GM20000 (cell line): ENCODE results near the gene EFCAB8.

Experiments
- DNase-seq: peaks from one replicate; pipeline ENCODE4 v3.0.0; 2012; ENCODE audit warnings: low spot score
- CTCF ChIP-seq: IDR thresholded peaks from 2 replicates; pipeline ENCODE4 v1.5.1; 2012; ENCODE audit warnings: mild to moderate bottlenecking, control low read depth; ENCODE audit errors: extremely low read depth, missing control alignments

The EFCAB8 gene

GRCh38 chr20:32980990-32981389 lies 122.3 kb downstream of the EFCAB8 start:
- no peak for TF ChIP-seq CTCF

GRCh38 chr20:32982617-32983458 lies 124.1 kb downstream of the EFCAB8 start:
- TF ChIP-seq CTCF = no peak
- no peak for DNase-seq

More at GRCh38 chr20:32980990-32981389, 122.3 kb downstream of the EFCAB8 start:
- no peak for DNase-seq

GRCh38 chr20:32983459-32984112 lies 124.9 kb downstream of the EFCAB8 start:
- TF ChIP-seq CTCF = no peak
- no peak for DNase-seq

- no peak for DNase-seq
- TF ChIP-seq CTCF = no peak
Measured at GRCh38 chr20:32984196-32984595, 125.5 kb downstream of the EFCAB8 start.

- no peak for TF ChIP-seq CTCF
- no peak for DNase-seq
Measured at GRCh38 chr20:32984631-32985354, 126.1 kb downstream of the EFCAB8 start.

GRCh38 chr20:32985596-32985995 lies 126.9 kb downstream of the EFCAB8 start:
- no peak for DNase-seq
- no peak for TF ChIP-seq CTCF

GRCh38 chr20:32986331-32986966 lies 127.7 kb downstream of the EFCAB8 start:
- DNase-seq = no peak
- no peak for TF ChIP-seq CTCF
